Measurements from ENCODE around the gene MOCS1.

Gene MOCS1

GRCh38 chr6:39923394-39923793, 10.9 kb downstream of the MOCS1 start:
- DNase-seq, result no peak

- DNase-seq, result no peak
These were observed 11.4 kb downstream of the MOCS1 start for GRCh38 chr6:39922821-39923220.

- DNase-seq, result no peak
These were observed 14.1 kb downstream of the MOCS1 start for GRCh38 chr6:39920157-39920556.

GRCh38 chr6:39918831-39919230, 15.4 kb downstream of the MOCS1 start:
- DNase-seq, result no peak

- no peak for DNase-seq
These were observed 16.3 kb downstream of the MOCS1 start for GRCh38 chr6:39917981-39918380.

GRCh38 chr6:39917329-39917728, 16.9 kb downstream of the MOCS1 start:
- no peak for DNase-seq

- no peak for DNase-seq
These were observed 18.4 kb downstream of the MOCS1 start for GRCh38 chr6:39915866-39916265.

GRCh38 chr6:39914239-39914638, 20.0 kb downstream of the MOCS1 start:
- no peak for DNase-seq

GRCh38 chr6:39913391-39913916, 20.8 kb downstream of the MOCS1 start:
- DNase-seq, result no peak

- no peak for DNase-seq
These were observed 21.8 kb downstream of the MOCS1 start for GRCh38 chr6:39912446-39912845.

- DNase-seq, result no peak
These were observed 22.6 kb downstream of the MOCS1 start for GRCh38 chr6:39911513-39912125.

GRCh38 chr6:39910744-39911143, 23.5 kb downstream of the MOCS1 start:
- no peak for DNase-seq

- DNase-seq, result no peak
These were observed 24.1 kb downstream of the MOCS1 start for GRCh38 chr6:39910164-39910563.

GRCh38 chr6:39909701-39910100, 24.6 kb downstream of the MOCS1 start:
- DNase-seq, result no peak

- no peak for DNase-seq
These were observed 25.3 kb downstream of the MOCS1 start for GRCh38 chr6:39908838-39909583.

- no peak for DNase-seq
These were observed 26.2 kb downstream of the MOCS1 start for GRCh38 chr6:39907871-39908575.

- no peak for DNase-seq
These were observed 27.9 kb downstream of the MOCS1 start for GRCh38 chr6:39906318-39906761.

GRCh38 chr6:39905640-39905975, 28.7 kb downstream of the MOCS1 start:
- no peak for DNase-seq

GRCh38 chr6:39904946-39905639, 29.2 kb downstream of the MOCS1 start:
- no peak for DNase-seq

- no peak for DNase-seq
These were observed 30.6 kb downstream of the MOCS1 start for GRCh38 chr6:39903656-39904055.

GRCh38 chr6:39902786-39903465, 31.3 kb downstream of the MOCS1 start:
- DNase-seq, result no peak

GRCh38 chr6:39902136-39902535, 32.1 kb downstream of the MOCS1 start:
- no peak for DNase-seq

GRCh38 chr6:39901670-39902069, 32.6 kb downstream of the MOCS1 start:
- no peak for DNase-seq
